Measurements from ENCODE around the gene MACROD2.

MACROD2 gene

GRCh38 chr20:14765370-14765701, 770.0 kb downstream of the MACROD2 start:
- TF ChIP-seq CTCF (IDR thresholded peaks at IDR 0.05; ENCODE audit: low read depth, low read length, missing control alignments) = no peak
- in situ Hi-C loops (cut with HindIII; ENCODE audit: low sequenced_read_pairs) = no loop called here
- no peak for DNase-seq (ENCODE audit: low read depth)
- H3K4me3 ChIP-seq (ENCODE audit: low read depth, low read length) = no peak overlapping the region

GRCh38 chr20:14773486-14773885, 778.2 kb downstream of the MACROD2 start:
- TF ChIP-seq CTCF (IDR thresholded peaks at IDR 0.05; ENCODE audit: low read depth, low read length, missing control alignments) = no peak
- in situ Hi-C loops (cut with HindIII; ENCODE audit: low sequenced_read_pairs) = no loop called here
- no peak for DNase-seq (ENCODE audit: low read depth)
- H3K4me3 ChIP-seq (ENCODE audit: low read depth, low read length) = no peak overlapping the region

- H3K4me3 ChIP-seq (ENCODE audit: low read depth, low read length) = no peak overlapping the region
- in situ Hi-C loops (cut with HindIII; ENCODE audit: low sequenced_read_pairs) = no loop called here
- TF ChIP-seq CTCF (IDR thresholded peaks at IDR 0.05; ENCODE audit: low read depth, low read length, missing control alignments) = no peak
- DNase-seq (ENCODE audit: low read depth) = peak; percentile 19
These were observed 780.5 kb downstream of the MACROD2 start for GRCh38 chr20:14775778-14776177.

GRCh38 chr20:14777591-14777990, 782.3 kb downstream of the MACROD2 start:
- no peak overlapping the region for H3K4me3 ChIP-seq (ENCODE audit: low read depth, low read length)
- DNase-seq (ENCODE audit: low read depth) = no peak
- in situ Hi-C loops (cut with HindIII; ENCODE audit: low sequenced_read_pairs) = no loop called here
- TF ChIP-seq CTCF (IDR thresholded peaks at IDR 0.05; ENCODE audit: low read depth, low read length, missing control alignments) = no peak

- no peak for DNase-seq (ENCODE audit: low read depth)
- no peak overlapping the region for H3K4me3 ChIP-seq (ENCODE audit: low read depth, low read length)
- in situ Hi-C loops (cut with HindIII; ENCODE audit: low sequenced_read_pairs) = no loop called here
- no peak for TF ChIP-seq CTCF (IDR thresholded peaks at IDR 0.05; ENCODE audit: low read depth, low read length, missing control alignments)
These were observed 782.8 kb downstream of the MACROD2 start for GRCh38 chr20:14778096-14778495.

GRCh38 chr20:14778875-14779274, 783.6 kb downstream of the MACROD2 start:
- no peak overlapping the region for H3K4me3 ChIP-seq (ENCODE audit: low read depth, low read length)
- no peak for TF ChIP-seq CTCF (IDR thresholded peaks at IDR 0.05; ENCODE audit: low read depth, low read length, missing control alignments)
- in situ Hi-C loops (cut with HindIII; ENCODE audit: low sequenced_read_pairs) = no loop called here
- DNase-seq (ENCODE audit: low read depth) = no peak

- no peak for TF ChIP-seq CTCF (IDR thresholded peaks at IDR 0.05; ENCODE audit: low read depth, low read length, missing control alignments)
These were observed 785.2 kb downstream of the MACROD2 start for GRCh38 chr20:14780508-14780907.

More at GRCh38 chr20:14780508-14780907, 785.2 kb downstream of the MACROD2 start:
- no peak overlapping the region for H3K4me3 ChIP-seq (ENCODE audit: low read depth, low read length)
- DNase-seq (ENCODE audit: low read depth) = no peak
- in situ Hi-C loops (cut with HindIII; ENCODE audit: low sequenced_read_pairs) = no loop called here

Data from astrocyte of the cerebellum (primary cell).